Endothelial cell of umbilical vein (primary cell): Measurements from ENCODE around the gene USE1. TPM values are rescaled to one million over a fixed set of nuclear protein-coding genes. Genes with fewer than 3 reads are reported as not detected.

Source experiments
- BruUV-seq: library from RNA; stranded (reverse); fragments of 400-500 nt; replicated peaks from 2 replicates; lab custom pipeline; 2021; lab: Mats Ljungman, UMichigan
- CTCF ChIA-PET: fragments of 300-600, 350-600 bp; sonication (Branson Sonifier 250); formaldehyde crosslinking; loops from one replicate; lab custom pipeline; 2021; ENCODE audit warnings: antibody characterized with exemption, inconsistent platforms; lab: Charles Lee
- POLR2A ChIA-PET: fragments of 300-600, 350-600 bp; sonication (Branson Sonifier 250); formaldehyde crosslinking; loops from one replicate; lab custom pipeline; 2021; ENCODE audit warnings: antibody characterized with exemption, inconsistent platforms; lab: Charles Lee
- DNase-seq: peaks from one replicate; pipeline ENCODE4 v3.0.0-alpha.2; 2011; ENCODE audit warnings: low read depth, low spot score
- FAIRE-seq: peaks from 2 replicates; lab custom pipeline; 2011; peaks lifted over from hg19 to GRCh38; lab: Jason Lieb, UNC
- H2AFZ ChIP-seq: 2 replicates; pipeline ENCODE4 v1.6.0; 2012; ENCODE audit warnings: low read depth, low read length, control low read depth, inconsistent platforms
- H3K27ac ChIP-seq: 2 replicates; pipeline ENCODE4 v1.5.1; 2011; ENCODE audit warnings: low read depth, mild to moderate bottlenecking, control low read depth, low read length, moderate library complexity; ENCODE audit not compliant: insufficient read depth
- H3K27me3 ChIP-seq, 2 experiments: 2 replicates each; pipeline versions ENCODE4 v1.6.0 to v1.6.1; 2011; ENCODE audit warnings: low read length in 2 of 2, mixed read lengths in 1 of 2; ENCODE audit not compliant: control insufficient read depth in 2 of 2, insufficient read depth in 2 of 2
- H3K36me3 ChIP-seq, 2 experiments: 2 replicates in 1 of 2; 3 replicates in 1 of 2; pipeline ENCODE4 v1.5.1; 2011; ENCODE audit warnings: low read length in 2 of 2, mild to moderate bottlenecking in 1 of 2, moderate library complexity in 1 of 2; ENCODE audit not compliant: control insufficient read depth in 2 of 2, insufficient read depth in 2 of 2; ENCODE audit errors: extremely low read depth in 1 of 2
- H3K4me1 ChIP-seq: 3 replicates; pipeline ENCODE4 v1.5.1; 2011; ENCODE audit warnings: mild to moderate bottlenecking, low read length; ENCODE audit not compliant: control insufficient read depth, insufficient read depth; ENCODE audit errors: extremely low read depth
- H3K4me2 ChIP-seq: 2 replicates; pipeline ENCODE4 v1.6.1; 2011; ENCODE audit warnings: low read length, control low read depth, mixed read lengths; ENCODE audit not compliant: insufficient read depth
- H3K4me3 ChIP-seq, 3 experiments: fragments of 200-600 bp in 1 of 3; sonication (generic), shearing (Covaris generic) in 1 of 3; replicated peaks in 1 of 3; 2 replicates each; pipeline ENCODE4 v1.5.1; 2011 to 2016; ENCODE audit warnings: control low read depth in 3 of 3, low read length in 3 of 3, mild to moderate bottlenecking in 2 of 3, inconsistent platforms in 1 of 3, low read depth in 1 of 3, moderate library complexity in 1 of 3; ENCODE audit not compliant: insufficient read depth in 1 of 3
- H3K79me2 ChIP-seq: 2 replicates; pipeline ENCODE4 v1.6.0; 2012; ENCODE audit warnings: low read length, inconsistent platforms; ENCODE audit not compliant: control insufficient read depth, insufficient read depth
- H3K9ac ChIP-seq: replicated peaks from 2 replicates; pipeline ENCODE3; 2011; ENCODE audit warnings: low read length, control low read depth; ENCODE audit not compliant: insufficient read depth; ENCODE audit errors: extremely low read depth
- H3K9me1 ChIP-seq: replicated peaks from 3 replicates; pipeline ENCODE4 v1.6.0; 2011; ENCODE audit warnings: mild to moderate bottlenecking, low read length; ENCODE audit not compliant: control insufficient read depth, insufficient read depth; ENCODE audit errors: extremely low read depth
- H3K9me3 ChIP-seq: replicated peaks from 2 replicates; pipeline ENCODE4 v1.5.1; 2012; ENCODE audit warnings: low read length, inconsistent platforms; ENCODE audit not compliant: control insufficient read depth, insufficient read depth
- H4K20me1 ChIP-seq: replicated peaks from 2 replicates; pipeline ENCODE3; 2011; ENCODE audit warnings: mild to moderate bottlenecking, low read length; ENCODE audit not compliant: control insufficient read depth, insufficient read depth; ENCODE audit errors: extremely low read depth
- CTCF ChIP-seq, 2 donors: IDR thresholded peaks; 1 replicate in 1 of 2; 2 replicates in 1 of 2; pipeline ENCODE4 v1.5.1; 2011; ENCODE audit warnings: low read length in 2 of 2, mild to moderate bottlenecking in 2 of 2, moderate library complexity in 2 of 2, control low read depth in 1 of 2, inconsistent platforms in 1 of 2, low read depth in 1 of 2; ENCODE audit not compliant: insufficient read depth in 1 of 2; ENCODE audit errors: extremely low read depth in 1 of 2
- EZH2 ChIP-seq: IDR thresholded peaks from 2 replicates; pipeline ENCODE4 v1.6.1; 2012; ENCODE audit warnings: borderline replicate concordance, low read depth, mild to moderate bottlenecking, moderate library complexity, low read length, inconsistent platforms; ENCODE audit not compliant: severe bottlenecking
- FOS ChIP-seq: IDR thresholded peaks from 2 replicates; pipeline ENCODE4 v1.6.1; 2011; ENCODE audit warnings: mild to moderate bottlenecking, low read length, moderate library complexity, borderline replicate concordance; ENCODE audit not compliant: insufficient read depth
- GATA2 ChIP-seq: IDR thresholded peaks from 2 replicates; pipeline ENCODE4 v1.7.0; 2011; ENCODE audit warnings: low read depth, mild to moderate bottlenecking, moderate library complexity, mixed read lengths, low read length; ENCODE audit not compliant: insufficient read length, insufficient read depth
- JUN ChIP-seq: IDR thresholded peaks from 2 replicates; pipeline ENCODE4 v1.6.1; 2011; ENCODE audit warnings: borderline replicate concordance, low read depth; ENCODE audit not compliant: insufficient read length, insufficient read depth
- MAX ChIP-seq: IDR thresholded peaks from 2 replicates; pipeline ENCODE4 v1.6.1; 2011; ENCODE audit not compliant: insufficient read depth, insufficient read length
- MYC ChIP-seq: IDR thresholded peaks from one replicate; pipeline ENCODE4 v1.6.1; 2011; ENCODE audit warnings: mild to moderate bottlenecking, low read depth, low read length
- POLR2A ChIP-seq: IDR thresholded peaks from 2 replicates; pipeline ENCODE4 v1.6.1; 2012; ENCODE audit warnings: low read depth, mild to moderate bottlenecking, control low read depth, low read length
- POLR2AphosphoS5 ChIP-seq: IDR thresholded peaks from 2 replicates; pipeline ENCODE4 v1.6.1; 2012; ENCODE audit warnings: low read depth, mild to moderate bottlenecking, control low read depth, low read length, moderate library complexity; ENCODE audit not compliant: insufficient read depth
- dilution Hi-C: fragments of 300-500 bp; cut with MboI; formaldehyde crosslinking; loops from one replicate; pipeline ENCODE4 v1.15.0; 2019; ENCODE audit warnings: low sequenced_read_pairs; ENCODE audit not compliant: extremely low pct_ligation_motif_present
- intact Hi-C: fragments of 100-400 bp; cut with micrococcal nuclease; formaldehyde crosslinking; loops from one replicate; pipeline ENCODE4 v1.10.0; 2022
- polyA plus RNA-seq, 4 experiments: library from polyadenylated mRNA; depleted of rRNA in 3 of 4; stranded (reverse) in 3 of 4; unstranded in 1 of 4; fragments of >200 nt; gene quantifications; 2 replicates each; pipeline versions ENCODE4 v1.2.1 to v1.2.3, GENCODE V29; 2011 to 2012; ENCODE audit warnings: missing spikeins in 1 of 4
- total RNA-seq: library from RNA; stranded (reverse); gene quantifications from 2 replicates; pipeline ENCODE4 v1.2.3, GENCODE V29; 2021

USE1 gene
- total and polyA plus RNA-seq, 2 donors (not counting 3 experiments of a cell fraction or from before 2014, with no cell fraction given), result 21.3 to 27.6 TPM

- no peaks in the 10 kb centered on the region for H4K20me1 ChIP-seq
- BruUV-seq, result no TSS peak
- dilution Hi-C loops (no loop called here), intact Hi-C loops (no loop called here)
- POLR2A ChIA-PET, result no interaction called here
- no peak overlapping the region for H2AFZ ChIP-seq
- no peaks in the 10 kb centered on the region for H3K27me3 ChIP-seq
- TF ChIP-seq FOS (no peak), POLR2A (no peak), EZH2 (no peak)
- no peak overlapping the region for H3K4me3 ChIP-seq
- no peak overlapping the region for H3K4me2 ChIP-seq
- no peak for DNase-seq
- no peaks in the 10 kb centered on the region for H3K9me3 ChIP-seq
- FAIRE-seq, result no peak
- CTCF ChIA-PET, result no interaction called here
- no peak overlapping the region for H3K9ac ChIP-seq
- H3K79me2 ChIP-seq, result no peaks in the 10 kb centered on the region
- peaks cover 7 to 44% of the 10 kb centered on the region in 2 experiments for H3K36me3 ChIP-seq
- no peak overlapping the region for H3K27ac ChIP-seq
- no peaks in the 10 kb centered on the region for H3K9me1 ChIP-seq
- no peaks in the 10 kb centered on the region for H3K4me1 ChIP-seq
These were observed 34.0 kb upstream of the USE1 start for GRCh38 chr19:17180997-17181702.

GRCh38 chr19:17183271-17183761, 31.8 kb upstream of the USE1 start:
- H3K9ac ChIP-seq, result no peak overlapping the region
- H3K4me3 ChIP-seq, result no peak overlapping the region
- H3K4me1 ChIP-seq, result no peaks in the 10 kb centered on the region
- ChIA-PET CTCF (no interaction called here), POLR2A (no interaction called here)
- H4K20me1 ChIP-seq, result no peaks in the 10 kb centered on the region
- no peaks in the 10 kb centered on the region for H3K9me1 ChIP-seq
- FAIRE-seq, result no peak
- H3K27me3 ChIP-seq, result no peaks in the 10 kb centered on the region
- no peak overlapping the region for H2AFZ ChIP-seq
- no peak for DNase-seq
- no peaks in the 10 kb centered on the region for H3K9me3 ChIP-seq
- peaks cover 12 to 43% of the 10 kb centered on the region in 2 experiments for H3K36me3 ChIP-seq
- dilution Hi-C loops, result no loop called here
- intact Hi-C loops, result no loop called here
- no peak overlapping the region for H3K27ac ChIP-seq
- no peak for TF ChIP-seq POLR2AphosphoS5
- TF ChIP-seq POLR2A, result no peak
- no peak for TF ChIP-seq FOS
- no peak for TF ChIP-seq GATA2
- no peak for TF ChIP-seq MAX
- TF ChIP-seq JUN, result no peak
- TF ChIP-seq EZH2, result no peak
- no peak for TF ChIP-seq MYC
- TF ChIP-seq CTCF (IDR thresholded peaks at IDR 0.05; ENCODE audit: extremely low read depth in 1 of 2, insufficient read depth in 1 of 2, low read depth in 1 of 2, low read length in 2 of 2), result no peak
- BruUV-seq, result no TSS peak
- H3K79me2 ChIP-seq, result no peaks in the 10 kb centered on the region
- H3K4me2 ChIP-seq, result no peak overlapping the region
